NCI-H187 (cell line): Measurements from ENCODE around the gene ACAN.

Experiments
- DNase-seq, 2 experiments: peaks; one replicate each; lab custom pipeline; 2025; lab: John Stamatoyannopoulos, UW

Gene ACAN

DNA sequence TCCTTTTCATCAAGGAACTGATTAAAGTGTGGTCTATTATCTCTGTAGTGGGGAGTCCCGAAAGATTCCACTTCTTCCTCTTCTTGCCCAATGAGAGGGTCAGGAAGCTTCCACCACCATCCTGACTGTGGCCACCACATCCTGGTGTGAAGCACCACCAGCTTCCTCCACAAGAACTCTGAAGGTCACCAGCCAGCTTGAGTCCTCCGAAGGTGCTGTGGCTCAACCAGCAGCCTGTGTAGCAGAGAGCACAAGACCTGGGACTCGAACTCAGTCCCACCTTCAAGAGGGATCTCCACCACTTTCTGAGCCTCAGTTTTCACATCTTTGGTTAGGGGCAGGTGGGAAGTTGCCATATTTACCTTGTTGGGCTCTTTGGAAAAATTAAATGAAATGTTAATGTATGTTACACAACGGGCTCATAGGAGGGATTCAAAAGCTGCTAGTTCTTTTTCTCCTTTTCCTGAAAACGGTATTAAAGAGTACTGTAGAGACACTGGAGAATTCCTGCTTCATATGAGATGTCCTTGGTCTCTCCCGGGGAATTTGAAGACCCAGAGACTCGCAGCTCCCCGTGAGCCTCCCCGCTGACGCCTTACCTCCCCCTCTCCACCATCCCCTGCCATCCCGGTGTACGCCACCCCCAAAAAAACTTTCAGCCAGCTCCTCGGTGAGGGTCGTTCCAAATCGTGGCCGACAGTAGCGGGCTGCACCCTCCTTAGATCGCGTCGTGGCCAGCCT is 816 bp upstream of the ACAN start:
- no peak for DNase-seq

DNA sequence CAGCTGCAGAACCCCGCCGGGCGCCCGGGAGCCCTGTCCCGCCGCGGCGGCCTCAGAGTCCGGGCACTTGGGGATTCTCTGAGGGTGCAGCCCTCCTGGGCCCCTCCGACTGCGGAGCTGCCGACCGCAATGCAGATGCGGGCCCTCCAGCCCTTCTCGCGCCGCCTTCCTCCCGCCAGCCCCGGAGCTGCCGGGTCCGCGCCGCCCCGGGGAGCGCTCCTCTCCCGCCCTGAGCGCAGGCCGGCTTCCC is 320 bp upstream of the ACAN start:
- no peak for DNase-seq

DNA sequence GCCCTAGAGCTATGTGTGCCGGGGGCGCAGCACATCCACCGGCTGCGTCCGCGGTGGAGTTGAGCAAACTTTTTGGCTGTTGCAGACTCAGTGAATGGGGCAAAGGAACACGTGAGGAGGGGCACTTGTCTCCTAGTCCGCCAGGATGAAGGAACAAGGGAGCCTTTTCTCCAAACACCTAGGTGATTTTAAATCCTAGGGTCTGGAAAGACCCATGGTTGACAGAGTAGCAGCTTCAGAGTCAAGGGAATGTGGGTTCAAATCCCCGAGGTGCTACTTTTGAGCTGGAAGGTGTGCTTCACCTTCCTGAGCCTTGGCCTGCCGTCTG is 648 bp downstream of the ACAN start:
- no peak for DNase-seq

DNA sequence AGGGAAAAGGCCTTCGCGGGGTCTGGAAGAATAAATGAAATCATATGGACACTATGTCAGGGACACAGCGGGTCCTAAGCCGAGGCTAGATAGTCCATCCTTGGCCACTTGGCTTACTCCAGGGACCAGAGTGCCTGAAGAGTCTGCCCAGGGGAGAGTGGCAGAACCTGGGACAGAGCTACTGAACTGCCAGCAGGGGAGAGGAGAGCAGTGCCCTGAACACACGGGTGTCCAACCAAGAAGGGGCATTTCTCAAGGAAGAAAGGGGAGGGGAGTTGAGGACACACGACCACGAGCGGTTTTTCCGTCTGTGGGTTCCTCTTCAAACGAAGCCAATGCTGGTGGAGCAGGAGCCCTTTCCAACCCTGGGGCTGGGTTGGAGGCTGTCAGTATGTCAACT is 1.0 kb downstream of the ACAN start:
- DNase-seq, result no peak

DNA sequence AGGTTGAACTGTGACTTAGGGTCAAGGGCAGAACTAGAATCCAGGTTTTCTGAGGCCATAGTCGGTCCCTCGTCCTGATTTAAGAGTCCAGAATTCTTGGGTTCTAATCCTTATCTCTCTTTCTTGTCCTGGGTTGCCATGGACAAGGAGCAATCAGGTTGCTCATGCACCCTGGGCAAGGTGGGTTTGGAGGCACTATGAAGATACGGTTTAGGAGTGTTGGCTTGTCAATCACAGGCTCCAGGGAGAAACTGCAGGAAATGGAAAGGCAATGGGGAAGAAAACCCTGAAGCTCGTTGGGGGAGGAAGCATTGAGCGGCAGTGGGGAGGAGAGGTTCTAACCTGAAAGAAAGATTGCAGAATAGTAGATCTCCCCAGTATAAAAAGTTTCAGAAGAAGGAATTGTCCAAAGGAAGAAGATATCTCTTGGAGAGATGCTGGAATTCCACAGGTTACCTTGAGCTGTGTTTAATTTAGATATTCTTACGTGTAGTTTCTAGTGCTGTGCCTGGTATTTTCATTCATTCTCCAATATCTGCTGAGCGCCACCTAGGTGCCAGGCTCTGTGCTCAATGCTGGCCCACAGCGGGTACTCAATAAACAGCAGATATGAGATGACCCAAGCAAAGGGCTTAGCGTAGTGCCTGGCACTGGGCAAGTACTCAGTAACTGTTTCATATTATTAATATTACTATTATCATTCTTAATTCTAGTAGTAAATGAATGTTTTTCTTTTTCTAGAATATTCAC is 2.0 kb downstream of the ACAN start:
- DNase-seq, result no peak

DNA sequence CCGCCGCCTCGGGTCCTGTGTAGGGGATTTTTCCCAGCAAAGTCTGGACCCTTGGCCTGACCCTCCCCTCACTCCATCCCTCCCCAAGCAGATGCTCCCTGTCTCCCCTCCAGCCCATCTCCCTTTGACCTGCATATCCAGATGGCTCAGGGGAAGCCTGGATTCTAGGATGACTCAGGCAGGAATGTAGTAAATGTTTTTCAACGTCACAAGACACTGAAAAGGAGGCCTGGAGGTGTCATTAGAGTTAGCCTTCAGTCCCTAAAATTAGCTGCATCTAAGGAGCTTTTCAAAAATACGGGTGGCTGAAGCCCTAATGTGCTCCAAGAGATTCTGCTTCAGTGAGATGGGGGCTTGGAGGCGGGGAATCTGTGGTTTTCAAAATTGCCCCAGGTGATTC is 7.2 kb downstream of the ACAN start:
- no peak for DNase-seq

DNA sequence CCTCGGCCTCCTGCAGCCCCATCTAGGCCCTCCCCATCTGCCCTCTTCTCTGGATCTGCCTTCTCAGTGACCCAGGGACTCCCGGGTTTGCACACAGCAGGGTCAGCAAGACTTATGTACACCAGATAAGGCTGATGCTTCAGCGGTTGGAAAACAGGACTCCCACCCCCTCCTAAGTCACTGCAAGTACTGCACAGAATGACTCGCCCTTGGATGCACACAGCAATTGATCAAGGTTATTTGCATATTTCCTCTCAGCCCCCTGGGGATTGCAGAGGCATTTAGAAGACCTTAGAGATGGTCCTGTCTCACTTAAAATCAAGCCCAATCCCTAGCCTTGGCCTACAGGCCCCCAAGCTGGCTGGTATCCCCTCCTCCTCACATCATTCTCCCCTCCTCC is 8.9 kb downstream of the ACAN start:
- DNase-seq, result no peak

DNA sequence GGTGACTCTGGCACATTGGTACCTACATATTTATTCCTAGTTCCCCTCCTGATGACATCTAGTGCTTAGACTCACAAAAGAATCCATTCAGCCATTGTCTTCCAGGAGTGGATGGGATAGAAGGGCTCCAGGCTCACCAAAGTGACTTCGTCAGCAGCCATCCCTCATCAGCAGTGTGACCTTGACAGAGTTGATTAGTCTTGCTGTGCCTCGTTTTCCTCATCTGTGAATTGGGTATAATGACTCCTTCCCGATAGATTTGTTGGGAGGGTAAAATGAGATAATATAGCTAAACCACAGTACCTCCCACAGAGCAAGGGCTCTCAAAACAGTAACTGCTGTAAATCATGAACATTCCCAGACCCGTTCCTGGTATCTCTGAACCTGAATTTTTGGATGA is 10.7 kb downstream of the ACAN start:
- DNase-seq, result no peak

DNA sequence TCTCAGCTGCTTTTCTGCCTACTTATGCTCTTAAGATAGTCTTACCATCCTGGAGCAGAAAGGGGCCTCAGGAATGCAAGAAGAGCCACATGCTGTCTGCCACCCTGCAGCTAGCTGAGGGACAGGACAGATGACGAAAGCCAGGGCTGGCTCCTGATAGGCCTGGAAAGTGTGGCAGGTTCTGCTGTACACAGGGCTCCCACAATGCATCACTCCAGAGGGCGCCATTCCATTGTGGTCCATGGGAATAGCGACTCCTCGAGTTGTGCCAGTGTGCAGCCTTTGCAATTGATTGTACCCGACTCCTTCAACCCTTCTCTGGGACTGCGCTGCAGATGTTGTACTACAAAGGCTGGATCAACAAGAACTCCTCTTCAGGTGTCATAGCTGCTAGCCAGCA is 11.2 kb downstream of the ACAN start:
- DNase-seq, result no peak

DNA sequence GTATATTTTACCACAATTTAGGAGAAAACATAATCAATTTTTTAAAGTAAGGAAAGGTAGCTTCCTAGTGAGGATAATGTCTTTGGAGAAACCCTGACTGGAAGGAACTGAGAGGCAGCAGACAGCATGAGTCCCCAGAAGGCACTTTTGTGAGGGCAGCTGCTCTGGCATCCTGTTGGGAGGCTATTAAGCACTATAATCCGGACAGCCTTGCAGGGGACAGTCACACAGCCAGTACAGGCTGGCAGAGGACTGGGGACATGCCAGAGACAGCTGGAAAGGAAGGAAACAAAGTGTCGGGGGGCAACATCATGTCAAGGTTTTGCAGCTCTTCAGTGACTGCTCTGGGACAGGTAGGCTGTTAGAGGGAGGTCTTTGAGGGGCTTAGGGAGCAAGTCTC is 15.7 kb downstream of the ACAN start:
- no peak for DNase-seq

DNA sequence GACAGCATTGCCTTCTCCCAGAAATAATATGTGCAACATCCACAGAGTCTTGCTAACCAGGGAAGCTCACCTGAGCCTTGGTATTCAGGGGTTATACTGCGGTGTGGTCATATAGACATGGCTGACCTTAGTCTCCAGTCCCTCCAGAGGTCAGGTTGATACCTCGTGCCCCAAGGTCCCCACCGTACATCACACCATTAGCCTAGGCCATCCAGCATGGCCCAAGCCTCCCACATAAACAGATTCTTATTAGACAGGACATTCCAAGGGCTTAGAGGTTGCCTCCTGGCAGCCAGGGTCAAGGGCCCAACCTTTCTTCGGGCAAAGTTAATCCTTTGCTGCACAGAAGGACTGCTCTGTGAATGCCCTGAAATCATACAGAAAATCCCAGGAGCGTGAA is 18.8 kb downstream of the ACAN start:
- no peak for DNase-seq

DNA sequence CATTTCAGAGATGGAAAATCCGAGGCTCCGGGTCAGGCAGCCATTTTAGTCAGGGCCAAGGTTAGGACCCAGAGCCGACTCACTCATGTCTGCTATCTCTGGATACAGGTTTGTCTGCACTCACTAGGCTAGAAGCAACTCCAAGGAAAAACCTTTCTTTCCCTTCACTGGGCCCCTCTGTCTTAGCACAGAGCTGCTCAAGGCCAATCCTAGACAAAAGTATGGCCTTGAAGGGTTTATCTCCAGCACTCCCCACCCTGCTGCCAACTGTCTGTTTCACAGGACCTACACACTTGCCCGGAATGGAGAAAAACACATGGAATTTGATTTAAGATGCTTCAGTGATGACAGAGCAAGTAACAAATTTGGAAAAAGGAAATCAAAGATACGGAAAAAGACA is 25.6 kb downstream of the ACAN start:
- no peak for DNase-seq

DNA sequence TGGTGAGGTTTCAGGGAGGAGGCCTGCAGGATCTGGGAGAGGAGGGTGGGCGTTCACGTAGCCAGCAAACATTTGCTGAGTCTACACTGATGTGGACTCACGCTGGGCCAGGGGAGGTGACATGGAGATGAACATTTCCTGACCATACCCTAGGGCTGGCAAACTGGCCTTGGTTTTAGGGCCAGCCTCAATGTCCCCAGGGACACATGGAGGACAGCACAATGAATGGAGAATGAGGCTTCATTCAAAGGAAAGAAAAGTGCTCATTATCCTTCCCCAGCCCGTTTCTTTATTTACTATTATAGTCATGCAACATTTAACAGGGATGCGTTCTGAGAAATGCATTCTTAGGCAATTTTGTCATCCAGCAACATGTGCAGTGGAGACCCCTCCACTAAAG is 26.8 kb downstream of the ACAN start:
- no peak for DNase-seq

DNA sequence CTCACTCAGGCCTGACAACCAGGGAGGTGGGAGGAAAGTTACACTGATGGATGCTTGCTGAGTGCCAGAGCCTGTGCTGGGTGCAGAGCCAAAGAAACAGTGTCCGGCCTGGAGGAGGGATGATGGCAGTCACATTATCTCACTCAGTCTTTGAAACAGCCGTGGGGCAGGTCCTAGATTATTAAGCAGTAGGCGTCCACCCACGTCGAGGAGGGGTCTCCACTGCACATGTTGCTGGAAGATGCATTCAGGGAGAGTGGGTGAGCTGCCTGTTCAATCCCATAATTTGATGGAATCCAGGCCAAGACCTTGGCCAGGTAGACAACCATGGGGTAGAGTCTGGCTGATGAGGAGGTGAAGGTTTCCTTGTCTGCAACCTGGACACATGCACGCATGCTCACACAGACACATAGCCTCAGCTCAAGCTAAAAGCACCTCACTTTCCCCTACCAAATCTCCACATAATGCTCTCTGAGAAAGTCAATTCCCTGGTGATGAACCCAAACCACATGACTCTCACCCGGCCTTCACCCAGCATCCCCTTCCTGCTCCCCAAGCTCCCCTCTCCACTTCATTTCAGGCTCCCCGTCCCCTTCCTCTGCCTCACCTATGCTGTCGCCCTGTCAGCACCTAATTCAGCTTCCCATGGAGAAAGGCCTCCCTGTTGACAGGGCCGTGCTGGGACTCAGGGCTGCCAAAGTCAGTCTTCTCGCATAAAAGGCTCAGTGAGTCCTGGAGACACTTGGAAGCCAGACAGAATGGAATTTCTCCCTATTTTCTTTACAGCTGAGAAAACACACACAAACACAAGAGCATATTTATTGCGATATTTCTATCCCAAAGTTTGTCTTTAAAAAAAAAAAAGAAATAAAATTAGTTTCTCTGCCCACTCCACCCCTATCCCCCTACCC is 29.8 kb downstream of the ACAN start:
- DNase-seq, result no peak

DNA sequence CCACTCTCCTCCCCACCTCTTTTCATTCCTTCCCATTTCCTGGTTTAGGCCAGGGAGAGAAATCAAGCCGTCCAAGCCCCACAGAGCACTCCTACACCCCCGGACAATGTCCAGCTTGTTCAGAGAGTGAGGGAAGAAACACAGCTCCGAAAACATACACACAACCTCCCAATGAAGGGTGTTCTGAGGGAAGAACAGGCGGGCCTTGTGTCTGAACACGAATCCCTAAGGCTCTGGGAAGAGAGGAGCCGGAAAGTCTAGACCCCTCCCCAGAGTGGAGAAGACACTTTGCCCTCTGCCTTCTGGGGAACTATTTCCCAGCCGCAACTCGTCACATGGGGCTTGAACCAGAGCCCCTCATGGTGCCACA is 30.5 kb downstream of the ACAN start:
- no peak for DNase-seq

DNA sequence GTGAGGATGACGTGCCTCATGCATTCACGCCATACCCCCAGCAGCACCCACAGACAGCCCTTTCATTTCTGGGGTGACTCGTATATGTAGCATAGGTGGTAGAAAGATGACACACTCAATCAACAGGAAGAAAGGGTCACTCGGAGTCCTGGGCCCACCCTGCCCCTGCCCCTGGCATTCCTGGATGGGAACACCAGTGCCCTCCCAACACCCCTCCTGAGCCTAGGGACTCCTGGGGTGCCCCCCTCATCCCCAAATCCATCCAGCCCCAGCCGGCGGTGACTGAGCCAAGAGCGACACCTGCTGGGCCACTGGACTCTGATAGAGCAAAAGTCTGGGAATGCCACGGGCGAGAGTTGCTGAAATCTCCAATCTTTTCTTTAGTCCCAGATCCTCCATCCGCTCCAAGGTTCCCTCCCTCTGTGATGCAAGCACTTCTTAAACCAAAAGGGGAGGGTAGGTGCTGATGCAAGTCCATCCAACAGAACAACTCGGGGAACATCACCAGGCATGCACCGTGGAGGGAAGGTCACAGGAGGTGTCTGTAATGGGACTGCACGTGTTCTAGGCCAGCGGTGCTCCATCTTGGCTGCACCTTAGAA is 31.1 kb downstream of the ACAN start:
- DNase-seq, result no peak

DNA sequence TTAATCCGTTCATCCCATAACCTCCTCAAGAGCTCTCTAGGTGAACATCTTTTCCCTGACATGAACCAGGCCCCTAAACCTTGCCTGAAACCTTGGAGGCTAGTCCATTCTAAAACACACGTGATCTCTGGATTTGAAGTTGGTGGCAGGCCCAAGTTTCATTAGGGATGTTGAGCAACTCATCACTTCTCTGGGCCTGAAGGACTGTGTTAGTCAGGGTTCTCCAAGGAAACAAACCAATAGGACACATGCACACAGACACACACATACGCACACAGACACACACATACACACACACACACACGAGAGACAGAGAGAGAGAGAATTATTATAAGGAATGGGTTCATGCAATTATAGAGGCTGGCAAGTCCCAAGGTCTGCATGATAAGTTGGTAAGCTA is 31.9 kb downstream of the ACAN start:
- DNase-seq, result no peak

DNA sequence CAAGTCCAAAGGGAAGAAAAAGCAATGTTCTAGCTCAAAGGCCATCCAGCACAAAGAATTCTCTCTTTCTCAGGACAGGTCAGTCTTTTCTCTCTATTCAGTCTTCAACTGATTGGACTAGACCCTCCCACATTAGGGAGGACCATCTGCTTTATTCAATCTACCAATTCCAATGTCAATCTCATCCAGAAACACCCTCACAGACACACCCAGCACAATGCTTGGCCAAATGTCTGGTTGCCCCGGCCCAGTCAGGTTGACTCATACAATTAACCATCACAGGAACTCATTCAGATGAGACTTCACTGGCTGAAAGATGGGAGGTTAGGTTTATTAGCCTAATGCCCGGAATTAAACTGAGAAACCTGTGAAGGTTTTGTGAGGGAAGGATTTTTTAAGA is 32.4 kb downstream of the ACAN start:
- no peak for DNase-seq

DNA sequence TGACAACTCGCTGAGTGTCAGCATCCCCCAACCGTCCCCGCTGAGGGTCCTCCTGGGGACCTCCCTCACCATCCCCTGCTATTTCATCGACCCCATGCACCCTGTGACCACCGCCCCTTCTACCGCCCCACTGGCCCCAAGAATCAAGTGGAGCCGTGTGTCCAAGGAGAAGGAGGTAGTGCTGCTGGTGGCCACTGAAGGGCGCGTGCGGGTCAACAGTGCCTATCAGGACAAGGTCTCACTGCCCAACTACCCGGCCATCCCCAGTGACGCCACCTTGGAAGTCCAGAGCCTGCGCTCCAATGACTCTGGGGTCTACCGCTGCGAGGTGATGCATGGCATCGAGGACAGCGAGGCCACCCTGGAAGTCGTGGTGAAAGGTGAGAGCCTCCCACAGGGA is 35.4 kb downstream of the ACAN start:
- no peak for DNase-seq

DNA sequence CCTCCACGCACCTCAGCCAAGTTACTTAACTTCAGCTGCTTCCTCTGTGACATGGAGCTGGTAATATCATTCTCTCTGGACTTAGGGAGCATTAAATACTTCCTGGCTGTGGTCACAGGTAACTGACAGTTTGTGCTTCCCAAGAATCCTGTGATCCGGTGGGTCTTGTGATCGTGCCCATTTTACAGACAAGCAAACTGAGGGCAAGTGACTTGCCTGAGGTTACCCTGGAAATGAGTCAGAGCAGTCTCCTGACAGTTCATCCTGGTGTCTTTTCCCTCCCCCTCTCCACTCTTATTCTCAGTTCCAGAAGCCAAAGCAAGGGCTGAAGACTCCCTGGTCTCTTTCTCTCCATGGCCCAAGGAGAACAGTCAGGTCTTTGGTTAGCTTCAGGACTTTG is 35.9 kb downstream of the ACAN start:
- DNase-seq, result no peak

DNA sequence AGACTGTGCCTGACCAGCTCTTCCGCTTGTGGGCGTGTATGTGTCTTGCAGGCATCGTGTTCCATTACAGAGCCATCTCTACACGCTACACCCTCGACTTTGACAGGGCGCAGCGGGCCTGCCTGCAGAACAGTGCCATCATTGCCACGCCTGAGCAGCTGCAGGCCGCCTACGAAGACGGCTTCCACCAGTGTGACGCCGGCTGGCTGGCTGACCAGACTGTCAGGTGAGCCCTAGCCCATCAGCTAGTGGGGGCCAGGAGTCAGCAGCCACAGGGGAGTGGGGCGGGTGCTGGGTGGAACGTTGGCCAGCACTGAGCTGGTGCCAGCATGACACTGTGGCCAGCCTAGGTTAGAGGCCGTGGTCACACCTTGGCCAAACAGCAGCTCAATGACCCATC is 36.7 kb downstream of the ACAN start:
- DNase-seq, result no peak

DNA sequence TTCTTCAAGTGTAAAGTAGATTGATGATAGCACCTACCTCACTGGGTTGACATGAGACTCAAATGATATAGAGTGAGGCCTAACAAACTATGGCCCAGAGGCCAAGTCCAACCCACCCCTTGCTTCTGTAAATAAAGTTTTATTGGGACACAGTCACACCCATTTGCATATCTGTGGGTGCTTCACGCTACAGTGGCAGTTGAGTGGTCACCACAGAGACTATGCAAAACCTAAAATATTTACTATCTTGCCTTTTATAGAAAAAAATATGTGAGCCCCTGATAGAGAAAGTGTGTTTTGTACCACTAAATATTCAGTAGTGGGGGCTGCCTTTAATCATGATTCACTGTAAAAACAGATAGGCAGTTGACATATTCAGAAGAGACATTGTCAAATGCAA is 38.0 kb downstream of the ACAN start:
- no peak for DNase-seq

DNA sequence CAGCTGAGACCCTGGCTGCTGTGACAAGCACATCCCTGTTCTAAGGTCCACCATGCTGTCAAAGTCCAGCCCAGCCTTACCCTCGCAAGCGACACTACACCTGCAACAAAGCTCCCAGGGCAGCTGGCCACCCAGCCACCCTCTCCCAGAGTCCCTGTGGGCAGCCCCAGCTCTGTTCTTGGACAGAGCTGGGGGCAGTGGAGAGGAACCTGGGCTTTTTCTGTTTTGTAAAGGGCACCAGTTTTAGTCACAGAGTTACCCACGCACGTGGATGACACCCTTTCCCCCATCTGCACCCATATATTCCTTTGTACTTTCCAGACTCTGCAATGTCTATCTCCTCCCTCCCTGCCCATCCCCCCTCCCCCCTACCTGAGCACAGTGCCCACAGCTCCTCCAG is 38.9 kb downstream of the ACAN start:
- no peak for DNase-seq
